NAMALWA (cell line): ENCODE results near the gene VEGFA.

Experiments
- DNase-seq: peaks from one replicate; pipeline ENCODE4 v3.0.0-alpha.2; 2015; ENCODE audit warnings: low spot score

Gene VEGFA

GRCh38 chr6:43772681-43773049, 2.7 kb downstream of the VEGFA start:
- DNase-seq: peak; percentile 55

- DNase-seq: peak; percentile 88
Observed at GRCh38 chr6:43773050-43773979, 3.3 kb downstream of the VEGFA start.

GRCh38 chr6:43773980-43774775, 4.2 kb downstream of the VEGFA start:
- no peak for DNase-seq

GRCh38 chr6:43774776-43775534, 4.9 kb downstream of the VEGFA start:
- peak; percentile 72 for DNase-seq

GRCh38 chr6:43775535-43775885, 5.5 kb downstream of the VEGFA start:
- DNase-seq: no peak

- no peak for DNase-seq
Observed at GRCh38 chr6:43776115-43776798, 6.2 kb downstream of the VEGFA start.

GRCh38 chr6:43776799-43777776, 7.1 kb downstream of the VEGFA start:
- no peak for DNase-seq

GRCh38 chr6:43778131-43778855, 8.3 kb downstream of the VEGFA start:
- DNase-seq: no peak

GRCh38 chr6:43778976-43779851, 9.2 kb downstream of the VEGFA start:
- DNase-seq: no peak

GRCh38 chr6:43779852-43780236, 9.8 kb downstream of the VEGFA start:
- no peak for DNase-seq

- DNase-seq: no peak
Observed at GRCh38 chr6:43780293-43780692, 10.3 kb downstream of the VEGFA start.

- DNase-seq: no peak
Observed at GRCh38 chr6:43780941-43781928, 11.2 kb downstream of the VEGFA start.

- DNase-seq: no peak
Observed at GRCh38 chr6:43781941-43782704, 12.1 kb downstream of the VEGFA start.

- no peak for DNase-seq
Observed at GRCh38 chr6:43782764-43783513, 12.9 kb downstream of the VEGFA start.

- DNase-seq: no peak
Observed at GRCh38 chr6:43784049-43784855, 14.2 kb downstream of the VEGFA start.
